Measurements from ENCODE around the gene PROP1. TPM values are rescaled to one million over a fixed set of nuclear protein-coding genes. Genes with fewer than 3 reads are reported as not detected.

The PROP1 gene
- total and polyA plus RNA-seq, 2 donors (not counting 3 experiments of a cell fraction or from before 2014, with no cell fraction given) = not detected

- H3K9me3 ChIP-seq (replicated peaks; ENCODE audit: control insufficient read depth, insufficient read depth, low read length) = no peaks in the 10 kb centered on the region
- H3K4me2 ChIP-seq (ENCODE audit: insufficient read depth, low read length) = no peak overlapping the region
- FAIRE-seq (no peak), DNase-seq (ENCODE audit: low read depth, low spot score) (no peak)
- dilution Hi-C loops (cut with MboI; ENCODE audit: extremely low pct_ligation_motif_present, low sequenced_read_pairs) (no loop called here), intact Hi-C loops (cut with micrococcal nuclease) (no loop called here)
- POLR2A ChIA-PET = no interaction called here
- no peaks in the 10 kb centered on the region for H3K79me2 ChIP-seq (ENCODE audit: control insufficient read depth, insufficient read depth, low read length)
- peaks cover 0 to 2% of the 10 kb centered on the region in 2 experiments for H3K27me3 ChIP-seq (ENCODE audit: control insufficient read depth in 2 of 2, insufficient read depth in 2 of 2, low read length in 2 of 2)
- H2AFZ ChIP-seq (ENCODE audit: low read depth, low read length) = no peak overlapping the region
- CTCF ChIA-PET = no interaction called here
- no peaks in the 10 kb centered on the region for H4K20me1 ChIP-seq (replicated peaks; ENCODE audit: control insufficient read depth, extremely low read depth, insufficient read depth, low read length)
- no peak overlapping the region for H3K9ac ChIP-seq (replicated peaks; ENCODE audit: extremely low read depth, insufficient read depth, low read length)
- BruUV-seq (replicated peaks) = no TSS peak
- no peak overlapping the region for H3K27ac ChIP-seq (ENCODE audit: insufficient read depth, low read depth, low read length)
- no peak for TF ChIP-seq MAX (IDR thresholded peaks at IDR 0.05; ENCODE audit: insufficient read depth, insufficient read length)
- no peak for TF ChIP-seq POLR2A (IDR thresholded peaks at IDR 0.05; ENCODE audit: low read depth, low read length)
- no peak for TF ChIP-seq POLR2AphosphoS5 (IDR thresholded peaks at IDR 0.05; ENCODE audit: insufficient read depth, low read depth, low read length)
- no peak for TF ChIP-seq JUN (IDR thresholded peaks at IDR 0.05; ENCODE audit: borderline replicate concordance, insufficient read depth, insufficient read length, low read depth)
- TF ChIP-seq, protein P1, sequence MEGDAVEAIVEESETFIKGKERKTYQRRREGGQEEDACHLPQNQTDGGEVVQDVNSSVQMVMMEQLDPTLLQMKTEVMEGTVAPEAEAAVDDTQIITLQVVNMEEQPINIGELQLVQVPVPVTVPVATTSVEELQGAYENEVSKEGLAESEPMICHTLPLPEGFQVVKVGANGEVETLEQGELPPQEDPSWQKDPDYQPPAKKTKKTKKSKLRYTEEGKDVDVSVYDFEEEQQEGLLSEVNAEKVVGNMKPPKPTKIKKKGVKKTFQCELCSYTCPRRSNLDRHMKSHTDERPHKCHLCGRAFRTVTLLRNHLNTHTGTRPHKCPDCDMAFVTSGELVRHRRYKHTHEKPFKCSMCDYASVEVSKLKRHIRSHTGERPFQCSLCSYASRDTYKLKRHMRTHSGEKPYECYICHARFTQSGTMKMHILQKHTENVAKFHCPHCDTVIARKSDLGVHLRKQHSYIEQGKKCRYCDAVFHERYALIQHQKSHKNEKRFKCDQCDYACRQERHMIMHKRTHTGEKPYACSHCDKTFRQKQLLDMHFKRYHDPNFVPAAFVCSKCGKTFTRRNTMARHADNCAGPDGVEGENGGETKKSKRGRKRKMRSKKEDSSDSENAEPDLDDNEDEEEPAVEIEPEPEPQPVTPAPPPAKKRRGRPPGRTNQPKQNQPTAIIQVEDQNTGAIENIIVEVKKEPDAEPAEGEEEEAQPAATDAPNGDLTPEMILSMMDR (IDR thresholded peaks at IDR 0.05; ENCODE audit: extremely low read depth in 1 of 2, insufficient read depth in 1 of 2, low read depth in 1 of 2, low read length in 2 of 2) = no peak
- no peak for TF ChIP-seq FOS (IDR thresholded peaks at IDR 0.05; ENCODE audit: borderline replicate concordance, insufficient read depth, low read length)
- TF ChIP-seq MYC (IDR thresholded peaks at IDR 0.05; ENCODE audit: low read depth, low read length) = no peak
- no peak for TF ChIP-seq EZH2 (IDR thresholded peaks at IDR 0.05; ENCODE audit: borderline replicate concordance, low read depth, low read length, severe bottlenecking)
- TF ChIP-seq GATA2 (IDR thresholded peaks at IDR 0.05; ENCODE audit: insufficient read depth, insufficient read length, low read depth, low read length) = no peak
- H3K4me3 ChIP-seq (replicated peaks in 1 of 3; ENCODE audit: insufficient read depth in 1 of 3, low read depth in 1 of 3, low read length in 3 of 3) = no peak overlapping the region
- H3K4me1 ChIP-seq (ENCODE audit: control insufficient read depth, extremely low read depth, insufficient read depth, low read length) = no peaks in the 10 kb centered on the region
- H3K9me1 ChIP-seq (replicated peaks; ENCODE audit: control insufficient read depth, extremely low read depth, insufficient read depth, low read length) = no peaks in the 10 kb centered on the region
- H3K36me3 ChIP-seq (ENCODE audit: control insufficient read depth in 2 of 2, extremely low read depth in 1 of 2, insufficient read depth in 2 of 2, low read length in 2 of 2) = no peaks in the 10 kb centered on the region
Measured at GRCh38 chr5:177997319-177997670, 1.3 kb upstream of the PROP1 start.

All from endothelial cell of umbilical vein (primary cell).